ENCODE results near the gene ZBTB47.

Gene ZBTB47

DNA sequence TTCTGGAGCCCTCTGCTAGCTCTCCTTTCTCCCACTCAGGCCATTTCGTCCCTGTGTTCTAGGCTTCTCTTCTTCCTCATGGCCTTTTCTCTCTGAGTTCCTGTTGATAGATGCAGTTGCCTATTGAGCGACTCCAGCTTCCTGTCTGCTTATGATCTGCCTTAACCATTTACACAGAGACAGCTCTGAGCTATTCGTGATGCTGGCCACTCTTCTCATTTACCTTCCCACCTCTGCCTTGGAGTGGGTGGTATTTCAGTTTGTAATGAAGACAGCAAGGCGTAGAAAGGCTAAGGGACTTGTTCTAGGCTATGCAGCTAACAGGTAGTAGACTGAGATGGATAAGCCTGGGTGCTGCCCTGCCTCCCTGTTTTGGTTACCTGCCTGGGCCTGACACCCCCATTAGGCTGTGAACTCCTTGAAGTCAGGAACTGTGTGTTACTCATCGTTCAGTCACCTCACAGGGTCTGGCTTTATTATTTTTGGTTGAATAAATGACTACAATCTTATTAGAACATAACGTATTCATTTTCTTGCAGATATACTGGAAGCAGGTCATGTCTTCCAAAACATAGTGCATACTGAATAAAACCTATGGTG is 12.6 kb upstream of the ZBTB47 start:
- no peak overlapping the region for H3K9ac ChIP-seq (ENCODE audit: low read depth, low read length)
- TF ChIP-seq EZH2 (IDR thresholded peaks at IDR 0.05; ENCODE audit: borderline replicate concordance, low read depth, low read length, severe bottlenecking) = no peak

DNA sequence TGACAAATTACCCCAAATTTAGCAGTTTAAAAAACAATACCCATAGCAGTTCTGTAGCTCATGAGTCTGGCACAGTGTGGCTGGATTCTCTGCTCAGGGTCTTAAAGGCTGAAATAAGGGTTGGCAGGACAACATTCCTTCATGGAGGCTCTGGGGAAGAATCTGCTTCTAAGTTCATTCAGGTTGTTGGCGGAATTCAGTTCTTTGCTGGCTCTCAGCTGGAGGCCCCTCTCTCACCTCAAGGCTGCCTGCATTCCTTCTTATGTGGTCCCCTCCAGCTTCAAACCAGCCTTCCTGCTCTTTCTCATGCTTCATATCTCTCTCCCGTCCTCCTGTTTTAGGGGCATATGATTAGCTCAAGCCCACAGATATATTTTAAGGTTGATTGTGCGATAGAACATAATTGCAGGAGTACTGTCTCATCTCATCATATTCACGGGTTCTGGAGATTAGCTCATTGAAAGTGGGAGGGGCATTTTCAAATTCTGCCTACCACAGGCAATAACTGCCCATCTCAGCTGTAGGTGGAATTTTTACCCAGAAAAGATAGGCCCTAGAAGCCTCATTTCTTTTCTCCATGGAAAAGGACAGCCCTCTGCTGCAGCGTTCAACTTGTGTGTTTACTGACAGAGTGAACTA is 5.6 kb upstream of the ZBTB47 start:
- Histone ChIP-seq H3K4me1 (ENCODE audit: insufficient read depth, low read length) (no peaks in the 10 kb centered on the region), H3K36me3 (ENCODE audit: insufficient read depth, low read length) (peaks cover 61% of the 10 kb centered on the region), H3K79me2 (ENCODE audit: insufficient read depth, low read length) (no peaks in the 10 kb centered on the region), H3K4me2 (ENCODE audit: insufficient read depth, low read length) (no peak overlapping the region), H3K27ac (ENCODE audit: low read length) (no peak overlapping the region), H3K9me3 (ENCODE audit: insufficient read depth, low read length, severe bottlenecking) (no peaks in the 10 kb centered on the region), H3K9ac (ENCODE audit: low read depth, low read length) (no peak overlapping the region), H3K27me3 (ENCODE audit: insufficient read depth, low read length, poor library complexity) (no peaks in the 10 kb centered on the region), H2AFZ (ENCODE audit: low read depth, low read length) (no peak overlapping the region), H4K20me1 (ENCODE audit: insufficient read depth, low read length) (peaks cover 12% of the 10 kb centered on the region; the same call in 1 of the 2 replicates), H3K4me3 (ENCODE audit: low read depth in 1 of 2, low read length in 2 of 2) (no peak overlapping the region)
- ATAC-seq (ENCODE audit: insufficient read depth, low read depth) = no peak
- no peak for TF ChIP-seq EZH2 (IDR thresholded peaks at IDR 0.05; ENCODE audit: borderline replicate concordance, low read depth, low read length, severe bottlenecking)
- DNase-seq = no peak

More for the DNA sequence above, 12.6 kb upstream of the ZBTB47 start:
- Histone ChIP-seq H3K9me3 (ENCODE audit: insufficient read depth, low read length, severe bottlenecking) (no peaks in the 10 kb centered on the region), H3K27ac (ENCODE audit: low read length) (no peak overlapping the region), H4K20me1 (ENCODE audit: insufficient read depth, low read length) (peaks cover 14% of the 10 kb centered on the region), H3K79me2 (ENCODE audit: insufficient read depth, low read length) (peaks cover 7% of the 10 kb centered on the region; the same call in 1 of the 2 replicates), H3K36me3 (ENCODE audit: insufficient read depth, low read length) (peaks cover 97% of the 10 kb centered on the region), H3K4me3 (ENCODE audit: low read depth in 1 of 2, low read length in 2 of 2) (no peak overlapping the region), H3K27me3 (ENCODE audit: insufficient read depth, low read length, poor library complexity) (no peaks in the 10 kb centered on the region), H2AFZ (ENCODE audit: low read depth, low read length) (no peak overlapping the region), H3K4me2 (ENCODE audit: insufficient read depth, low read length) (no peak overlapping the region), H3K4me1 (ENCODE audit: insufficient read depth, low read length) (no peaks in the 10 kb centered on the region)
- ATAC-seq (ENCODE audit: insufficient read depth, low read depth) (no peak), DNase-seq (no peak)

DNA sequence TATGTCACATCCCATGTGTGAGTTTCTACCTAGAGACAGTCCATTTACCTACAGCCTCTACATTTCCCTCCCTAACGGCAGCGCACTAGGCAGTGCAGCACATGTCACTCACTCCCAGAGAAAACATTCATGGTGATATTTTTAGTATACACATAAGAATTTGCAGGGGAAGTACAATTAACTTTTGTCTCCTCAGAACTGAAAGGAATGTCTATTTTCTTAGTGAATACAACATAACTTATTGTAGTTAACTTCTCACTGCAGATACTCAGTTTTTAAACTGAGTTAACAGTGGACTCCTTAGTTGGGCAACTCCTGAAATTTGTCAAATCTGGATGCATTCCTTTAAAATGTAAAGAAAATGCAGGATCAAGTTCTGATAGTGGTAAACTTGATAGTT is 4.5 kb upstream of the ZBTB47 start:
- no peak overlapping the region for H3K9ac ChIP-seq (ENCODE audit: low read depth, low read length)

DNA sequence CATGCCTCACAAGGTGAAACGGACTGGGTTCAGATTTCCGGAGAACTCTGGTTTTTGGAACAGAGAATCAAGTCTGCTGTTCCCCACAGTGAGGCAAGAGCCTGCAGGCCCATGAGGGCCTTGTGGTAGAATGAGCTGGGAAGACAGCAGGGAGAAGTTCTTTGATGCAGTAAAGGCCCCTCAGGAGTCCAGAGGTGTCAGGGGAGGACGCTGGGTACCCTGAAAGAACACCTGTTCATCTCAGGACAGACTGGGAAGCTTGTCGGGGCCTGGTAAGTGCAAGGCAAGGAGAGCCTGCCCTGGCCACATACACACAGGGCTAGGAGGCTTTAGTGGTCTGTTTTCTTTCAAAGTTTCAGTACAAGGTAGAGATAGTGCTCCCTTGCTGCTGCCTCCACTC is 3.7 kb upstream of the ZBTB47 start:
- ATAC-seq (ENCODE audit: insufficient read depth, low read depth) = 0 out of 3 replicates have a peak, but pooled peaks have one; percentile 8
- H3K36me3 ChIP-seq (ENCODE audit: insufficient read depth, low read length) = peaks cover 42% of the 10 kb centered on the region
- no peak overlapping the region for H3K27ac ChIP-seq (ENCODE audit: low read length)
- H4K20me1 ChIP-seq (ENCODE audit: insufficient read depth, low read length) = peaks cover 9% of the 10 kb centered on the region
- no peak for DNase-seq
- H3K4me2 ChIP-seq (ENCODE audit: insufficient read depth, low read length) = no peak overlapping the region
- H3K4me3 ChIP-seq (ENCODE audit: low read depth in 1 of 2, low read length in 2 of 2) = no peak overlapping the region
- TF ChIP-seq, protein P1, sequence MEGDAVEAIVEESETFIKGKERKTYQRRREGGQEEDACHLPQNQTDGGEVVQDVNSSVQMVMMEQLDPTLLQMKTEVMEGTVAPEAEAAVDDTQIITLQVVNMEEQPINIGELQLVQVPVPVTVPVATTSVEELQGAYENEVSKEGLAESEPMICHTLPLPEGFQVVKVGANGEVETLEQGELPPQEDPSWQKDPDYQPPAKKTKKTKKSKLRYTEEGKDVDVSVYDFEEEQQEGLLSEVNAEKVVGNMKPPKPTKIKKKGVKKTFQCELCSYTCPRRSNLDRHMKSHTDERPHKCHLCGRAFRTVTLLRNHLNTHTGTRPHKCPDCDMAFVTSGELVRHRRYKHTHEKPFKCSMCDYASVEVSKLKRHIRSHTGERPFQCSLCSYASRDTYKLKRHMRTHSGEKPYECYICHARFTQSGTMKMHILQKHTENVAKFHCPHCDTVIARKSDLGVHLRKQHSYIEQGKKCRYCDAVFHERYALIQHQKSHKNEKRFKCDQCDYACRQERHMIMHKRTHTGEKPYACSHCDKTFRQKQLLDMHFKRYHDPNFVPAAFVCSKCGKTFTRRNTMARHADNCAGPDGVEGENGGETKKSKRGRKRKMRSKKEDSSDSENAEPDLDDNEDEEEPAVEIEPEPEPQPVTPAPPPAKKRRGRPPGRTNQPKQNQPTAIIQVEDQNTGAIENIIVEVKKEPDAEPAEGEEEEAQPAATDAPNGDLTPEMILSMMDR (IDR thresholded peaks at IDR 0.05; ENCODE audit: borderline replicate concordance, extremely low read depth, low read length, poor library complexity, severe bottlenecking) = no peak
- no peak for TF ChIP-seq EZH2 (IDR thresholded peaks at IDR 0.05; ENCODE audit: borderline replicate concordance, low read depth, low read length, severe bottlenecking)
- no peak overlapping the region for H3K9ac ChIP-seq (ENCODE audit: low read depth, low read length)
- H3K9me3 ChIP-seq (ENCODE audit: insufficient read depth, low read length, severe bottlenecking) = no peaks in the 10 kb centered on the region
- no peak overlapping the region for H2AFZ ChIP-seq (ENCODE audit: low read depth, low read length)
- no peaks in the 10 kb centered on the region for H3K4me1 ChIP-seq (ENCODE audit: insufficient read depth, low read length)
- H3K27me3 ChIP-seq (ENCODE audit: insufficient read depth, low read length, poor library complexity) = no peaks in the 10 kb centered on the region
- no peaks in the 10 kb centered on the region for H3K79me2 ChIP-seq (ENCODE audit: insufficient read depth, low read length)

More for the DNA sequence above, 4.5 kb upstream of the ZBTB47 start:
- Histone ChIP-seq H3K4me1 (ENCODE audit: insufficient read depth, low read length) (no peaks in the 10 kb centered on the region), H4K20me1 (ENCODE audit: insufficient read depth, low read length) (peaks cover 12% of the 10 kb centered on the region), H3K4me3 (ENCODE audit: low read depth in 1 of 2, low read length in 2 of 2) (no peak overlapping the region), H3K27ac (ENCODE audit: low read length) (no peak overlapping the region), H3K9me3 (ENCODE audit: insufficient read depth, low read length, severe bottlenecking) (no peaks in the 10 kb centered on the region), H3K4me2 (ENCODE audit: insufficient read depth, low read length) (no peak overlapping the region), H3K27me3 (ENCODE audit: insufficient read depth, low read length, poor library complexity) (no peaks in the 10 kb centered on the region), H2AFZ (ENCODE audit: low read depth, low read length) (no peak overlapping the region), H3K79me2 (ENCODE audit: insufficient read depth, low read length) (no peaks in the 10 kb centered on the region), H3K36me3 (ENCODE audit: insufficient read depth, low read length) (peaks cover 50% of the 10 kb centered on the region)
- no peak for TF ChIP-seq EZH2 (IDR thresholded peaks at IDR 0.05; ENCODE audit: borderline replicate concordance, low read depth, low read length, severe bottlenecking)
- TF ChIP-seq, protein P1 (IDR thresholded peaks at IDR 0.05; ENCODE audit: borderline replicate concordance, extremely low read depth, low read length, poor library complexity, severe bottlenecking) = no peak
- ATAC-seq (ENCODE audit: insufficient read depth, low read depth) = no peak
- DNase-seq = no peak

Data from DND-41 (cell line).